WTC11 (cell line): ENCODE data around the gene ATR. TPM values are rescaled to one million over a fixed set of nuclear protein-coding genes. Genes with fewer than 3 reads are reported as not detected.

Source experiments
- MYBL2 ChIP-seq: sonication (generic); formaldehyde crosslinking; IDR thresholded peaks from 2 replicates; pipeline ENCODE4 v1.8.1; 2023; ENCODE audit warnings: mild to moderate bottlenecking, moderate library complexity, missing genetic modification reagents
- RORB ChIP-seq: fragments of 250-450 bp; sonication (Bioruptor Pico); IDR thresholded peaks from 2 replicates; pipeline ENCODE4 v1.9.0; 2021; ENCODE audit warnings: mild to moderate bottlenecking
- SMAD4 ChIP-seq: sonication (generic); formaldehyde crosslinking; IDR thresholded peaks from 2 replicates; pipeline ENCODE4 v1.8.0; 2022; ENCODE audit warnings: mild to moderate bottlenecking, missing genetic modification reagents
- ZNF671 ChIP-seq: fragments of 250-450 bp; sonication (Bioruptor Pico); IDR thresholded peaks from 2 replicates; pipeline ENCODE4 v1.8.0; 2021; ENCODE audit warnings: mild to moderate bottlenecking
- total RNA-seq: library from RNA; stranded (reverse); gene quantifications from 3 replicates; pipeline ENCODE4 v1.2.3, GENCODE V29; 2021
- TF ChIP-seq, protein P1 (sequence below): fragments of 250-450 bp; sonication (Bioruptor Pico); IDR thresholded peaks from 2 replicates; pipeline ENCODE4 v1.9.0; 2021; ENCODE audit warnings: mild to moderate bottlenecking, borderline replicate concordance
- TF ChIP-seq, protein P2 (sequence below): sonication (generic); formaldehyde crosslinking; IDR thresholded peaks from 2 replicates; pipeline ENCODE4 v1.8.0; 2023; ENCODE audit warnings: missing genetic modification reagents
- TF ChIP-seq, protein P3 (sequence below): fragments of 250-450 bp; sonication (Bioruptor Pico); IDR thresholded peaks from 2 replicates; pipeline ENCODE4 v1.9.0; 2021; ENCODE audit warnings: mild to moderate bottlenecking
- TF ChIP-seq, protein P4 (sequence below): sonication (generic); formaldehyde crosslinking; IDR thresholded peaks from 2 replicates; pipeline ENCODE4 v1.8.1; 2023; ENCODE audit warnings: mild to moderate bottlenecking, missing genetic modification reagents
- TF ChIP-seq, protein P5 (sequence below): sonication (generic); formaldehyde crosslinking; IDR thresholded peaks from 2 replicates; pipeline ENCODE4 v1.8.0; 2022; ENCODE audit warnings: mild to moderate bottlenecking, missing genetic modification reagents
- TF ChIP-seq, protein P6 (sequence below): sonication (generic); formaldehyde crosslinking; IDR thresholded peaks from 2 replicates; pipeline ENCODE4 v1.8.1; 2022; ENCODE audit warnings: low read depth, mild to moderate bottlenecking, moderate library complexity, missing genetic modification reagents, borderline replicate concordance
- TF ChIP-seq, protein P7 (sequence below): sonication (generic); formaldehyde crosslinking; IDR thresholded peaks from 2 replicates; pipeline ENCODE4 v1.8.0; 2022; ENCODE audit warnings: missing genetic modification reagents
- TF ChIP-seq, protein P8 (sequence below): sonication (generic); formaldehyde crosslinking; IDR thresholded peaks from 2 replicates; pipeline ENCODE4 v1.8.0; 2023; ENCODE audit warnings: mild to moderate bottlenecking, missing genetic modification reagents

ATR gene
- total RNA-seq, 1 experiment from 2014 or later = 26.7 TPM

DNA sequence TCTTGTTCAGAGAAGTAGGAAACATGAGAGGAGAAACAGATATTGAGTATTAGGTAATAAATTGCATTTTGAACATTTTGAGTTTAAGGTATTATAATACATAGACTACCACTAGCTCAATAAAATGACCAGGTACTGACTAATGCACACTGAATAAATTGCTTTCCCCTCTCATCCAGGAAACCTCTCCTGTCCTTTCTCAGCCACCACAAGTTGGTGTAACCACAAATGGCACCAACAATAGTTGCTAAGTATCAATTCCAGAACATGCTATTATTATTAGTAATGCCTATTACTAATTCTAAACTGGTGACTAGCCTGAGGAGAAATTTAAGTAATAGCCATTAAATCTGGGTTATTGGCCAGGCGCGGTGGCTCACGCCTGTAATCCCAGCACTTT, 83.4 kb downstream of the ATR start (continued):
- TF ChIP-seq, protein P1, sequence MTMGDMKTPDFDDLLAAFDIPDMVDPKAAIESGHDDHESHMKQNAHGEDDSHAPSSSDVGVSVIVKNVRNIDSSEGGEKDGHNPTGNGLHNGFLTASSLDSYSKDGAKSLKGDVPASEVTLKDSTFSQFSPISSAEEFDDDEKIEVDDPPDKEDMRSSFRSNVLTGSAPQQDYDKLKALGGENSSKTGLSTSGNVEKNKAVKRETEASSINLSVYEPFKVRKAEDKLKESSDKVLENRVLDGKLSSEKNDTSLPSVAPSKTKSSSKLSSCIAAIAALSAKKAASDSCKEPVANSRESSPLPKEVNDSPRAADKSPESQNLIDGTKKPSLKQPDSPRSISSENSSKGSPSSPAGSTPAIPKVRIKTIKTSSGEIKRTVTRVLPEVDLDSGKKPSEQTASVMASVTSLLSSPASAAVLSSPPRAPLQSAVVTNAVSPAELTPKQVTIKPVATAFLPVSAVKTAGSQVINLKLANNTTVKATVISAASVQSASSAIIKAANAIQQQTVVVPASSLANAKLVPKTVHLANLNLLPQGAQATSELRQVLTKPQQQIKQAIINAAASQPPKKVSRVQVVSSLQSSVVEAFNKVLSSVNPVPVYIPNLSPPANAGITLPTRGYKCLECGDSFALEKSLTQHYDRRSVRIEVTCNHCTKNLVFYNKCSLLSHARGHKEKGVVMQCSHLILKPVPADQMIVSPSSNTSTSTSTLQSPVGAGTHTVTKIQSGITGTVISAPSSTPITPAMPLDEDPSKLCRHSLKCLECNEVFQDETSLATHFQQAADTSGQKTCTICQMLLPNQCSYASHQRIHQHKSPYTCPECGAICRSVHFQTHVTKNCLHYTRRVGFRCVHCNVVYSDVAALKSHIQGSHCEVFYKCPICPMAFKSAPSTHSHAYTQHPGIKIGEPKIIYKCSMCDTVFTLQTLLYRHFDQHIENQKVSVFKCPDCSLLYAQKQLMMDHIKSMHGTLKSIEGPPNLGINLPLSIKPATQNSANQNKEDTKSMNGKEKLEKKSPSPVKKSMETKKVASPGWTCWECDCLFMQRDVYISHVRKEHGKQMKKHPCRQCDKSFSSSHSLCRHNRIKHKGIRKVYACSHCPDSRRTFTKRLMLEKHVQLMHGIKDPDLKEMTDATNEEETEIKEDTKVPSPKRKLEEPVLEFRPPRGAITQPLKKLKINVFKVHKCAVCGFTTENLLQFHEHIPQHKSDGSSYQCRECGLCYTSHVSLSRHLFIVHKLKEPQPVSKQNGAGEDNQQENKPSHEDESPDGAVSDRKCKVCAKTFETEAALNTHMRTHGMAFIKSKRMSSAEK (CRISPR knock-in tag) = no peak
- TF ChIP-seq, protein P2, sequence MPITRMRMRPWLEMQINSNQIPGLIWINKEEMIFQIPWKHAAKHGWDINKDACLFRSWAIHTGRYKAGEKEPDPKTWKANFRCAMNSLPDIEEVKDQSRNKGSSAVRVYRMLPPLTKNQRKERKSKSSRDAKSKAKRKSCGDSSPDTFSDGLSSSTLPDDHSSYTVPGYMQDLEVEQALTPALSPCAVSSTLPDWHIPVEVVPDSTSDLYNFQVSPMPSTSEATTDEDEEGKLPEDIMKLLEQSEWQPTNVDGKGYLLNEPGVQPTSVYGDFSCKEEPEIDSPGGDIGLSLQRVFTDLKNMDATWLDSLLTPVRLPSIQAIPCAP (CRISPR knock-in tag) = no peak
- TF ChIP-seq MYBL2 (CRISPR knock-in tag) = no peak
- TF ChIP-seq, protein P3, sequence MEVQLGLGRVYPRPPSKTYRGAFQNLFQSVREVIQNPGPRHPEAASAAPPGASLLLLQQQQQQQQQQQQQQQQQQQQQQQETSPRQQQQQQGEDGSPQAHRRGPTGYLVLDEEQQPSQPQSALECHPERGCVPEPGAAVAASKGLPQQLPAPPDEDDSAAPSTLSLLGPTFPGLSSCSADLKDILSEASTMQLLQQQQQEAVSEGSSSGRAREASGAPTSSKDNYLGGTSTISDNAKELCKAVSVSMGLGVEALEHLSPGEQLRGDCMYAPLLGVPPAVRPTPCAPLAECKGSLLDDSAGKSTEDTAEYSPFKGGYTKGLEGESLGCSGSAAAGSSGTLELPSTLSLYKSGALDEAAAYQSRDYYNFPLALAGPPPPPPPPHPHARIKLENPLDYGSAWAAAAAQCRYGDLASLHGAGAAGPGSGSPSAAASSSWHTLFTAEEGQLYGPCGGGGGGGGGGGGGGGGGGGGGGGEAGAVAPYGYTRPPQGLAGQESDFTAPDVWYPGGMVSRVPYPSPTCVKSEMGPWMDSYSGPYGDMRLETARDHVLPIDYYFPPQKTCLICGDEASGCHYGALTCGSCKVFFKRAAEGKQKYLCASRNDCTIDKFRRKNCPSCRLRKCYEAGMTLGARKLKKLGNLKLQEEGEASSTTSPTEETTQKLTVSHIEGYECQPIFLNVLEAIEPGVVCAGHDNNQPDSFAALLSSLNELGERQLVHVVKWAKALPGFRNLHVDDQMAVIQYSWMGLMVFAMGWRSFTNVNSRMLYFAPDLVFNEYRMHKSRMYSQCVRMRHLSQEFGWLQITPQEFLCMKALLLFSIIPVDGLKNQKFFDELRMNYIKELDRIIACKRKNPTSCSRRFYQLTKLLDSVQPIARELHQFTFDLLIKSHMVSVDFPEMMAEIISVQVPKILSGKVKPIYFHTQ (CRISPR knock-in tag) = no peak
- TF ChIP-seq ZNF671 = no peak
- TF ChIP-seq, protein P4, sequence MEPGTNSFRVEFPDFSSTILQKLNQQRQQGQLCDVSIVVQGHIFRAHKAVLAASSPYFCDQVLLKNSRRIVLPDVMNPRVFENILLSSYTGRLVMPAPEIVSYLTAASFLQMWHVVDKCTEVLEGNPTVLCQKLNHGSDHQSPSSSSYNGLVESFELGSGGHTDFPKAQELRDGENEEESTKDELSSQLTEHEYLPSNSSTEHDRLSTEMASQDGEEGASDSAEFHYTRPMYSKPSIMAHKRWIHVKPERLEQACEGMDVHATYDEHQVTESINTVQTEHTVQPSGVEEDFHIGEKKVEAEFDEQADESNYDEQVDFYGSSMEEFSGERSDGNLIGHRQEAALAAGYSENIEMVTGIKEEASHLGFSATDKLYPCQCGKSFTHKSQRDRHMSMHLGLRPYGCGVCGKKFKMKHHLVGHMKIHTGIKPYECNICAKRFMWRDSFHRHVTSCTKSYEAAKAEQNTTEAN (CRISPR knock-in tag) = no peak
- TF ChIP-seq, protein P5, sequence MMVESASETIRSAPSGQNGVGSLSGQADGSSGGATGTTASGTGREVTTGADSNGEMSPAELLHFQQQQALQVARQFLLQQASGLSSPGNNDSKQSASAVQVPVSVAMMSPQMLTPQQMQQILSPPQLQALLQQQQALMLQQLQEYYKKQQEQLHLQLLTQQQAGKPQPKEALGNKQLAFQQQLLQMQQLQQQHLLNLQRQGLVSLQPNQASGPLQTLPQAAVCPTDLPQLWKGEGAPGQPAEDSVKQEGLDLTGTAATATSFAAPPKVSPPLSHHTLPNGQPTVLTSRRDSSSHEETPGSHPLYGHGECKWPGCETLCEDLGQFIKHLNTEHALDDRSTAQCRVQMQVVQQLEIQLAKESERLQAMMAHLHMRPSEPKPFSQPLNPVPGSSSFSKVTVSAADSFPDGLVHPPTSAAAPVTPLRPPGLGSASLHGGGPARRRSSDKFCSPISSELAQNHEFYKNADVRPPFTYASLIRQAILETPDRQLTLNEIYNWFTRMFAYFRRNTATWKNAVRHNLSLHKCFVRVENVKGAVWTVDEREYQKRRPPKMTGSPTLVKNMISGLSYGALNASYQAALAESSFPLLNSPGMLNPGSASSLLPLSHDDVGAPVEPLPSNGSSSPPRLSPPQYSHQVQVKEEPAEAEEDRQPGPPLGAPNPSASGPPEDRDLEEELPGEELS (CRISPR knock-in tag) = no peak
- TF ChIP-seq, protein P6, sequence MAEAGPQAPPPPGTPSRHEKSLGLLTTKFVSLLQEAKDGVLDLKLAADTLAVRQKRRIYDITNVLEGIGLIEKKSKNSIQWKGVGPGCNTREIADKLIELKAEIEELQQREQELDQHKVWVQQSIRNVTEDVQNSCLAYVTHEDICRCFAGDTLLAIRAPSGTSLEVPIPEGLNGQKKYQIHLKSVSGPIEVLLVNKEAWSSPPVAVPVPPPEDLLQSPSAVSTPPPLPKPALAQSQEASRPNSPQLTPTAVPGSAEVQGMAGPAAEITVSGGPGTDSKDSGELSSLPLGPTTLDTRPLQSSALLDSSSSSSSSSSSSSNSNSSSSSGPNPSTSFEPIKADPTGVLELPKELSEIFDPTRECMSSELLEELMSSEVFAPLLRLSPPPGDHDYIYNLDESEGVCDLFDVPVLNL (CRISPR knock-in tag) = no peak
- TF ChIP-seq, protein P7, sequence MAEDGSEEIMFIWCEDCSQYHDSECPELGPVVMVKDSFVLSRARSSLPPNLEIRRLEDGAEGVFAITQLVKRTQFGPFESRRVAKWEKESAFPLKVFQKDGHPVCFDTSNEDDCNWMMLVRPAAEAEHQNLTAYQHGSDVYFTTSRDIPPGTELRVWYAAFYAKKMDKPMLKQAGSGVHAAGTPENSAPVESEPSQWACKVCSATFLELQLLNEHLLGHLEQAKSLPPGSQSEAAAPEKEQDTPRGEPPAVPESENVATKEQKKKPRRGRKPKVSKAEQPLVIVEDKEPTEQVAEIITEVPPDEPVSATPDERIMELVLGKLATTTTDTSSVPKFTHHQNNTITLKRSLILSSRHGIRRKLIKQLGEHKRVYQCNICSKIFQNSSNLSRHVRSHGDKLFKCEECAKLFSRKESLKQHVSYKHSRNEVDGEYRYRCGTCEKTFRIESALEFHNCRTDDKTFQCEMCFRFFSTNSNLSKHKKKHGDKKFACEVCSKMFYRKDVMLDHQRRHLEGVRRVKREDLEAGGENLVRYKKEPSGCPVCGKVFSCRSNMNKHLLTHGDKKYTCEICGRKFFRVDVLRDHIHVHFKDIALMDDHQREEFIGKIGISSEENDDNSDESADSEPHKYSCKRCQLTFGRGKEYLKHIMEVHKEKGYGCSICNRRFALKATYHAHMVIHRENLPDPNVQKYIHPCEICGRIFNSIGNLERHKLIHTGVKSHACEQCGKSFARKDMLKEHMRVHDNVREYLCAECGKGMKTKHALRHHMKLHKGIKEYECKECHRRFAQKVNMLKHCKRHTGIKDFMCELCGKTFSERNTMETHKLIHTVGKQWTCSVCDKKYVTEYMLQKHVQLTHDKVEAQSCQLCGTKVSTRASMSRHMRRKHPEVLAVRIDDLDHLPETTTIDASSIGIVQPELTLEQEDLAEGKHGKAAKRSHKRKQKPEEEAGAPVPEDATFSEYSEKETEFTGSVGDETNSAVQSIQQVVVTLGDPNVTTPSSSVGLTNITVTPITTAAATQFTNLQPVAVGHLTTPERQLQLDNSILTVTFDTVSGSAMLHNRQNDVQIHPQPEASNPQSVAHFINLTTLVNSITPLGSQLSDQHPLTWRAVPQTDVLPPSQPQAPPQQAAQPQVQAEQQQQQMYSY (CRISPR knock-in tag) = no peak
- TF ChIP-seq RORB (CRISPR knock-in tag) = no peak
- TF ChIP-seq, protein P8, sequence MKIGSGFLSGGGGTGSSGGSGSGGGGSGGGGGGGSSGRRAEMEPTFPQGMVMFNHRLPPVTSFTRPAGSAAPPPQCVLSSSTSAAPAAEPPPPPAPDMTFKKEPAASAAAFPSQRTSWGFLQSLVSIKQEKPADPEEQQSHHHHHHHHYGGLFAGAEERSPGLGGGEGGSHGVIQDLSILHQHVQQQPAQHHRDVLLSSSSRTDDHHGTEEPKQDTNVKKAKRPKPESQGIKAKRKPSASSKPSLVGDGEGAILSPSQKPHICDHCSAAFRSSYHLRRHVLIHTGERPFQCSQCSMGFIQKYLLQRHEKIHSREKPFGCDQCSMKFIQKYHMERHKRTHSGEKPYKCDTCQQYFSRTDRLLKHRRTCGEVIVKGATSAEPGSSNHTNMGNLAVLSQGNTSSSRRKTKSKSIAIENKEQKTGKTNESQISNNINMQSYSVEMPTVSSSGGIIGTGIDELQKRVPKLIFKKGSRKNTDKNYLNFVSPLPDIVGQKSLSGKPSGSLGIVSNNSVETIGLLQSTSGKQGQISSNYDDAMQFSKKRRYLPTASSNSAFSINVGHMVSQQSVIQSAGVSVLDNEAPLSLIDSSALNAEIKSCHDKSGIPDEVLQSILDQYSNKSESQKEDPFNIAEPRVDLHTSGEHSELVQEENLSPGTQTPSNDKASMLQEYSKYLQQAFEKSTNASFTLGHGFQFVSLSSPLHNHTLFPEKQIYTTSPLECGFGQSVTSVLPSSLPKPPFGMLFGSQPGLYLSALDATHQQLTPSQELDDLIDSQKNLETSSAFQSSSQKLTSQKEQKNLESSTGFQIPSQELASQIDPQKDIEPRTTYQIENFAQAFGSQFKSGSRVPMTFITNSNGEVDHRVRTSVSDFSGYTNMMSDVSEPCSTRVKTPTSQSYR (CRISPR knock-in tag) = no peak
- no peak for TF ChIP-seq SMAD4 (CRISPR knock-in tag)
